ENCODE data around the gene UBE2L3.
"Not testable (repeated sequence)": the region's sequence is repeated elsewhere in the genome, so short reads cannot be mapped to it uniquely, and the experiment has no call there.

Gene UBE2L3

GRCh38 chr22:21567456-21568346 is at the start of gene UBE2L3:
Gene UBE2L3 (plus strand): TSS chr22:21567714. CDS start chr22:21567745, 31 bp downstream.
- DNase-seq: peak; percentile 90

DNA sequence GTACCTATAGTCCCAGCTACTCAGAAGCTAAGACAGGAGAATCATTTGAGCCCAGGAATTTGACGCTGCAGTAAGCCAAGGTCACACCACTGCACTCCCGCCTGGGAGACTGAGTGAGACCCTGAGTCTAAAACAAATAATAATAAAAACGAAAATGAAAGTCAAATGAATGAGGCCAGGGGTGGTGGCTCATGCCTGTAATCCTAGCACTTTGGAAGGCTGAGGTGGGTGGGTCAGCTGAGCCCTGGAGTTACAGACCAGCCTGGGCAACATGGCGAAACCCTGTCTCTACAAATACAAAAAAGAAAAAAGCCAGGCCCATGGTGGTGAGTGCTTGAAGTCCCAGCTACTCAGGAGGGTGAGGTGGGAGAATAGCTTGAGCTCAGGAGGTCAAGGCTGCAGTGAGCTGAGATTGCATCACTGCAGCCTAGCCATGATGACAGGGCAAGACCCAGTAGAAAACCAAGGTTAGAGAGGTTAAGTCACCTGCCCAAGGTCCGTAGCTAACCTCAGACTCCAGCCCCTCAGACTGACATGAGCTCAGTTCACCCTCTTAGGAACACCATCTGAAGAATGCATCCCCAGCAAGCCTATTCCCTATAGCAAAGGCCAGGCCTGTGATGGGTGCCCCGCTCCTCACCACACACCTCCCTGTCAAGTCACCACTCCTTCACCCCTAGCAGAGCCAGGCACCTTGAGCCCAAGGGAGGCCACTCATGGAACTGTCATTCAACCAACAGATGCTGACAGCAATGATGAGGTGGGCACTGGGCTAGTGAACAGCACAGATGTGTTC is 40.6 kb upstream of the UBE2L3 start:
- not testable (repeated sequence) for DNase-seq

DNA sequence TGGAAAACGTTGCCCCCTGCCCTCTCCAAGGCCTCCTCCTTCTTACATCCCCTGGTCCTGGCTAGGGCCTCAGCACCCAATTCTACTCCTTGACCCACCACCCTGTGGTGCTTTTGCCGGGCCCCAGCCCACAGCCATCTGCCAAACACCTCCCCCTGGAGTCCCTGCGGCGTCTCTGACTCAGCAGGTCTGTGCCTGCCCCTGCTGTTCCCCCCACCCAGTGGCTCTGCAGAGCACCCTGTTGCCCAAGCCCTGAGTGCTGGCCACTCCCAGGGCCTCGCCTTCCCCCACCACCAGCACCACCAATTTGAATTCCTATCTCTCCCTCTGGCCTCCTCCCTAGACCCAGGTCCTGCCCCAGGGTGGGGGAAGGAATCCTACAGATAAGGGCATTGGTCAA is 36.0 kb upstream of the UBE2L3 start:
- DNase-seq: not testable (repeated sequence)

GRCh38 chr22:21532863-21533648 is 34.5 kb upstream of the UBE2L3 start:
- DNase-seq: not testable (repeated sequence)

DNA sequence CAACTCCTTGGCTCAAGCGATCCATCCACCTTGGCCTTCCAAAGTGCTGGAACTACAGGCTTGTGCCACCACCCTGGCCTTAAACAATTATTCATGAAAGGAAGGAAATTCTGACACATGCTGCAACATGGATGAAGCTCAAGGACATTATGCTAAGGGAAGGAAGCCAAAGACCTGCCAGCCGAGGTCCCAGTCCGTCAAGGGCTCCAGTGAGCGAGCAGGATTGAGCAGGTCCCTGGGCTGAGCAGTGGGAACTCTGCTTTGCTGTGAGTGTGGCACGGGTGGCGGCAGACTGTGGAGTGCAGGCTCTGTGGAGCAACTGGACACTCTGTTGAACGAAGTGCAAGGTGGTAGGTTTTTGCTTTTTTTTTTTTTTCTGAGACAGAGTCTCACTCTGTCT is 27.7 kb upstream of the UBE2L3 start:
- not testable (repeated sequence) for DNase-seq

DNA sequence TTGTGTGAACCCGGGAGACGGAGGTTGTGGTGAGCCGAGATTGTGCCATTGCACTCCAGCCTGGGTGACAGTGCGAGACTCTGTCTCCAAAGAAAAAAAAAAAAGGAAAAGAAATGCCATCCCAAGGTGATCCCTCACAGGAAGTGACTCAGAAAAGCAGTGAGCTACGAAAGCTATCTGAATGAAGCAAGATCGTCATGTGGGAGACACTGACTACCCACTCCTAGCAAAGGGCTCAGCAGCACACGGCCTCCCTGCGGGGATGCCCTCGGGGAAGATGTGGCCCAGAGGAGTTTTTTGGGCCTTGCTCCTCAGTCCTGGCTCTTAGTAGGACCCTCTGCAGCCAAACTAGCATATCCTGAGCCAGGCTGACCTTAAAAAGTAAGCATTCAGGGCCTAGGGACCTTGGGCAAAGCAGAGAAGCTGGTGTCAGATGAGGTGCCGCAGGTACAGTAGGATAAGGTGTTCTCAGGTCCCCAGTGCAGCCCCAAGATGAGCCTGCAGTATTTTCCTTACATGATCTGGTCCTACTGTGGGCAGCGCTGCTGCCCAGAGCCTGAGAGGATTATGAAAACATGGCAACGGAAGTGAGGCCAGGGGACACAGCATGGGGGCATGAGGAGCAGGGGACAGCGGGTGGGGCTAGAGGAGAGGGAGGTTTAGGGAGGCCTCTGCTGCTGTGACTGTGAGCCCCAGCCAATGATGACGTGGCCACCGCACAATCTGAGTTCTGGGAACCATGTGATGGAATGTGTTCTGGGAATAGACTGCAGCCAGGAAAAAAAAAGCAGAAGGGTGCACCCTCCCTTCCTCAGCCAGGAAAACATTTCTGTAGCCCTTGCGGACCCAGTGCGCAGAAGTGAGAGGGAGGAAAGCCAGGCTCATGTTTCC is 22.8 kb upstream of the UBE2L3 start:
- DNase-seq: not testable (repeated sequence)

GRCh38 chr22:21549558-21549957 is 18.0 kb upstream of the UBE2L3 start:
- DNase-seq: not testable (repeated sequence)

GRCh38 chr22:21550008-21550677 is 17.4 kb upstream of the UBE2L3 start:
- DNase-seq: not testable (repeated sequence)

GRCh38 chr22:21550678-21551047 is 16.9 kb upstream of the UBE2L3 start:
- not testable (repeated sequence) for DNase-seq

DNA sequence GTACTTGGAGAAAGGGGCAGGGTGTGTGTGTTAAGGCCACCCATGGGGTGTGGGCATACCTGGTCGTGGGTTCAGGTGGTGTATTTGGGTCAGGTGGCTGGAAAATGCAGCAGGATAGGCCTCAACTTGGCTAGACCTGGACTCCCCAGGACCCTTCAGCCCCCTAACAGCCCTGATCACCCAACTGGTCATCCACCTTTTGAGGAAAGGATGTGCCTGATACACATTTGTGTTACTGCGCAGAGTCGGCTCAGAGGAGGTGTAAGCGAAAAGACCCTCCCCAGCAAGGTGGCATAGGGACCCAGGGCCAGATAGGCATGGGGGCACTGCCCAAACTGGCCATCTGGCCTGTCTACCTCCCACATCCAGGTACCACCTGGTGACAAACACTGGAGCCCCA is 16.2 kb upstream of the UBE2L3 start, which contains the start of gene RIMBP3C:
TSS of gene RIMBP3C (minus strand) at position 101 of the 400 bp plus-strand sequence. CDS start 485 bp downstream, outside the sequence.
- not testable (repeated sequence) for DNase-seq

GRCh38 chr22:21559345-21560125 is 8.0 kb upstream of the UBE2L3 start:
- not testable (repeated sequence) for DNase-seq

DNA sequence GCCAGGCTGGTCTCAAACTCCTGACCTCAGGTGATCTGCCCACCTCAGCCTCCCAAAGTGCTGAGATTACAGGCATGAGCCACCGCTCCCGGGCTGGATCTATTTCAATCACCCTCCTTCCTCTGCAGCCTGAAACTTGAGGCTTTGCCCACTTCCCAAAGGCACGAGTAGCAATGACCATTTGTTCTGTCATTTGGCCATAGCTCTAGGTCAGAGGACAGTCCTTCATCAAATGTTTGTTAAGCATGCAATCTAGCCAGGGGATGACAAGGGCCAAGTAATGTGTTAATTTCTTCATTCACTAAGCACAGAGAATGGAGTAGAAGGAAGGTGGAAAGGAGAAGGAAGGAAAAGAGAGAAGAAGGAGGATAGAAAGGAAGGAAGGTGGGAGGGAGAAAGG is 6.9 kb upstream of the UBE2L3 start:
- DNase-seq: not testable (repeated sequence)

- DNase-seq: no peak
Observed at GRCh38 chr22:21563912-21564311, 3.6 kb upstream of the UBE2L3 start.

DNA sequence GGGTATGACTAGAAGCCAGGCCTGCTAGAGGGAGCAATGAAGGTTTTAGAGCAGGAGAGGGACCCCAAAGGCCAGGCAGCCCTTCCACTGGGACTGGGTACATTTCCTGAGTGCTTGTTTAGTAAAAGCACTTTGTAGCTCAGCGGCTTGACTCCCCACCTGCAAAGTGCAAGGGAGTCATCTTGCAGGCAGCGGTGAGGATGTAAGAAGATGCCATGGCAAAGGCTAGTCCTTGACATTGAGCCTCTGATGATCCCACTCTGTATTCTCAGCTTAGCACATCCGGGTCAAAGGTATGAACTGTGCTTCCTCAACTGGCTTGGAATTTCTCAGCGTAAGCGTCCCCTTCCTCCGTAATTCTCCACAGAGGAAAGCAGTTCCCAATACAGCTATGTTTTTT is 3.1 kb upstream of the UBE2L3 start:
- no peak for DNase-seq

DNA sequence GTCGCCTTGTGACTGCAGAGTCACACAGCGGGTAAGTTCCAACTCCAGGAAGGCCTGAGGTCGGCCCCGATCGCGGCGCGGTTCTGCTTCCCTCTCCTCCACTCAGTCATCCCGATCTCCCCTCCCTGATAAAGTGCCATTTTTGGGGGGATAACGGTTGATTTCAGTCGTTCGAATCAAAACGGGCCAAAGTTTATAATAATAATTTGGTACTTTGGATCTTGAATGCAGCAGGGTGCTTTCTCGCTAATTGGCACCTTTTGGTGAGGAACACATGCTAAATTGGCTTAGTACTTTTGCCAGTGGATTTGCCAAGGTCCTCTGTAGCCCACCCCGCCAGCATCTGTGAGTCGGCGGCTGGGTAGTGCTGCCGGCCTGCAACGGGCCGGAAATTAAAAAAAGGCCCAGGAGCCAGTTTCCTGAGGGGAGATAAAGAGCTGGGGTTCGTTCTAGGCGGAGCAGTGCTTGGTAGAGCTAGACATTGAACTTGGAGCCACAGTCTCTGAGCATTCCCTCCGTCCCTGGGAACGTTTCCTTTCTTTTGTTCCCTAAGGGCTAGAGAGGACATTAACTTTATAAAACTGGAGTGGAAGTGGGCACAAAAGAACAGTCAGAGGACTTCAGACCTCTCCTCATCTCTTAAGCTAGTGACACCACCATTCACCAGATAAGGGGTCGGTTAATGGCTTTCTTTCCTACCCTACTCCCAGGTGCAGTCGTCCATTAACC is 997 bp downstream of the UBE2L3 start:
- DNase-seq: peak; percentile 35

GRCh38 chr22:21569076-21569427 is 1.5 kb downstream of the UBE2L3 start:
- DNase-seq: not testable (repeated sequence)

DNA sequence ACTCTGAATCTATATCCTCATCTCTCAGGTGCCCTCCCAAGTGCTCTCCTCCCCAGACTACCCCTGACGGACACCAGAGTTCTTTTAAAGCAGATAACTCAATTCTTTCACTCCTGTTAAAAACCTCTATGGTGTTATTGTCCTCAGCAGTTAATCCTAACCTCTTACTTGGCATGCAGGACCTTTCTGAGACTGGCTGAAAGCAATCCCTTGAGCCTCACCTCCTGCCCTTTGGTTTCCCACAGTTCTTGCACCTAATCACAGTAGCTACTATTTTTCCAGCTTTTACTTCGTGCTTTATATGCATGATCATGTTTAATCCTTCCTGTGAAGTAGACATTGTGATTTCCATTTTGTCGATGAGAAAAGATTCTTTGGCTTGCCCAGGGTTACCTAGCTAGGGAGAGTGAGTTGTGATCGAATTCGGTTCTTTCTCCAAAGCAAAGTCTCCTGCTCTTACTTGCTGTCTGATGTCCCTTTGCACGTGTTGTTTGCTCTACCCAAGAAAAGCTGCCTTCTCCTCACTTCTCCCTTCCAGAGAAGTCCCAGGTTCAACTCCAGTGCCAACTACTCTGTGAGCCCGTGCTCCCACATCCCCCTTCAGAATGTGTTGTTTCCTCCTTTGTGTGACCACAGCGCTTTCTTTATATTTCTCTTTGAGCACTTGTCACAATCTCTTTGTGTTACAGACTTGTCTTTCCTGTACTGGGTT is 2.1 kb downstream of the UBE2L3 start:
- DNase-seq: no peak

DNA sequence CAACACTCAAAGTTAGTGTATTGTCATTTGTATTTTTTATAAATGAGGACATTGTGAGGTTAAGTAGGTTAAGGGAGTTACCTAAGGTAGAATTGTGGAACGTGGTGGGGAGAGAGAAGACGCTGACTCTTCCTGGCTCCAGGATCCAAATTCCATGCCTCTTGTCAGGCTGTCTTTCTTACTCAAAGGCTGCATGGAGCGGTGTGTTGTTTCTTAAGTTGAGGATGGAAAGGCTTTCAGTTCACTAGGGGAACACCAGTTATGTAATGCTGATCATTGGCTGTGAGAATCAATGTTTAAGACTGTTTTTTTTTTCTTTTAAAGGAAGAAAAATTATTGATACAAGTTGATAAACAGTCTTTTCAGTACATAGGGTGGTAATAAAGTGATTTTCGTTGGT is 2.9 kb downstream of the UBE2L3 start:
- no peak for DNase-seq

GRCh38 chr22:21571679-21572078 is 4.2 kb downstream of the UBE2L3 start:
- no peak for DNase-seq

All from activated CD4-positive, alpha-beta T cell treated with anti-CD3 and anti-CD28 coated beads for 48 hours (primary cell).